Measurements from ENCODE around the gene ZNF423. TPM values are rescaled to one million over a fixed set of nuclear protein-coding genes. Genes with fewer than 3 reads are reported as not detected.
A peak's percentile ranks its signal among the peaks of the same experiment; 100 is the strongest.

ZNF423 gene
- total and polyA plus RNA-seq, 2 experiments from 2014 or later = 14.9 to 41.8 TPM

DNA sequence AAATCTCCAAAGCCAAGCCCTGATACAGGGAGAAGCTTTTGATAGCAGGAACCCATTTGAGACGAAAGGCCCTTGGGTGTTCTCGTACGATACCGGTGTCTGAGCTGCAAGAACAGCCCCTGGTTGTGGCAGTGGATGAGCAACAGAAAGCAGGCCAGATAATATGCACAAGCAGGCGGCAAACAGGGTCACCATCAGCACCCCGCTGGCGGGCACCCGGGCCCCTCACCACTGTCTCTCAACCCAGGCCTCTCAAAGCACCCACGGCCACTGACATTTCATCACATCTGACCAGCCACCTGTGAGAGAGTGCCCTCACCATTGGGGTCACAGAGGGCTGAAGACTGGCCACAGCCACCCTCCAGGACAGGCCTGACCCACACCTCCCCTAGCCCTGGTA lies 252.0 kb downstream of the ZNF423 start:
- Histone ChIP-seq H3K4me1 (ENCODE audit: insufficient read depth) (peaks cover 11% of the 10 kb centered on the region), H3K4me2 (no peak overlapping the region), H2AFZ (no peak overlapping the region), H3K4me3 (no peak overlapping the region), H3K27me3 (ENCODE audit: insufficient read depth) (no peaks in the 10 kb centered on the region), H4K20me1 (replicated peaks; ENCODE audit: insufficient read depth) (0 out of 2 replicates have a peak, but pooled peaks cover 3% of the 10 kb centered on the region), H3K9me2 (ENCODE audit: insufficient read depth) (no peaks in the 10 kb centered on the region), H3K36me3 (ENCODE audit: insufficient read depth) (no peaks in the 10 kb centered on the region), H3F3A (replicated peaks; ENCODE audit: low read depth) (no peaks in the 10 kb centered on the region), H3K79me2 (replicated peaks; ENCODE audit: insufficient read depth) (no peaks in the 10 kb centered on the region; the same call in 1 of the 2 replicates), H3K27ac (ENCODE audit: low read depth) (no peak overlapping the region)
- peaks cover 34% of the 10 kb centered on the region for H3K4me1 Mint-ChIP-seq
- DNase-seq (ENCODE audit: low spot score) = no peak
- no peaks in the 10 kb centered on the region for H3K9me3 Mint-ChIP-seq
- no peak overlapping the region for H3K27ac Mint-ChIP-seq
- no peak for ATAC-seq
- peaks cover 11% of the 10 kb centered on the region for H3K27me3 Mint-ChIP-seq (ENCODE audit: insufficient read depth, low read depth, poor library complexity)
- H3K4me3 Mint-ChIP-seq = no peak overlapping the region
- TF ChIP-seq EZH2 (IDR thresholded peaks at IDR 0.05; ENCODE audit: low read depth, unreplicated experiment) (no peak), JUNB (IDR thresholded peaks at IDR 0.05; ENCODE audit: unreplicated experiment) (no peak), NANOG (IDR thresholded peaks at IDR 0.05; ENCODE audit: borderline replicate concordance) (no peak), STAT1 (IDR thresholded peaks at IDR 0.05; ENCODE audit: unreplicated experiment) (no peak)
- TF ChIP-seq, protein P1, sequence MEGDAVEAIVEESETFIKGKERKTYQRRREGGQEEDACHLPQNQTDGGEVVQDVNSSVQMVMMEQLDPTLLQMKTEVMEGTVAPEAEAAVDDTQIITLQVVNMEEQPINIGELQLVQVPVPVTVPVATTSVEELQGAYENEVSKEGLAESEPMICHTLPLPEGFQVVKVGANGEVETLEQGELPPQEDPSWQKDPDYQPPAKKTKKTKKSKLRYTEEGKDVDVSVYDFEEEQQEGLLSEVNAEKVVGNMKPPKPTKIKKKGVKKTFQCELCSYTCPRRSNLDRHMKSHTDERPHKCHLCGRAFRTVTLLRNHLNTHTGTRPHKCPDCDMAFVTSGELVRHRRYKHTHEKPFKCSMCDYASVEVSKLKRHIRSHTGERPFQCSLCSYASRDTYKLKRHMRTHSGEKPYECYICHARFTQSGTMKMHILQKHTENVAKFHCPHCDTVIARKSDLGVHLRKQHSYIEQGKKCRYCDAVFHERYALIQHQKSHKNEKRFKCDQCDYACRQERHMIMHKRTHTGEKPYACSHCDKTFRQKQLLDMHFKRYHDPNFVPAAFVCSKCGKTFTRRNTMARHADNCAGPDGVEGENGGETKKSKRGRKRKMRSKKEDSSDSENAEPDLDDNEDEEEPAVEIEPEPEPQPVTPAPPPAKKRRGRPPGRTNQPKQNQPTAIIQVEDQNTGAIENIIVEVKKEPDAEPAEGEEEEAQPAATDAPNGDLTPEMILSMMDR (conservative IDR thresholded peaks at IDR 0.05; ENCODE audit: low read depth in 2 of 2) = no peak
- no peaks in the 10 kb centered on the region for H3K36me3 Mint-ChIP-seq (ENCODE audit: low read depth)

DNA sequence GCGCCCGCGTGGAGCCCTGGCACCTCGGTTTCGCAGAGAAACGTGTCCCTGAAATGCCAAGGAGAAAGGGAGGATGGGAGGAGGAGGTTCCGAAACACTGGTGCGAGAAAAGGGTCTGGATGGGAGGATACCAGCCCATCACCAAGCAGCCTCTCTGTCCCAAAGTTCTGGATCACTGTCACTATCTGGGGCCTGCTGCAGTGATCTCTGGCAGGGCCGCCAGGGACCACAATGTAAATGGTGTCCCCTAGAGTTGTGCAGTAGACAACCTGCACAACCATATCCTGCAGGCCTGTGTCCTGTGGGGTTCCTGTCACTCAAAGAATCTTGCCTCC lies 253.0 kb downstream of the ZNF423 start:
- Mint-ChIP-seq H3K4me3 (no peak overlapping the region), H3K4me1 (peaks cover 27% of the 10 kb centered on the region), H3K27me3 (ENCODE audit: insufficient read depth, low read depth, poor library complexity) (peaks cover 8% of the 10 kb centered on the region), H3K36me3 (ENCODE audit: low read depth) (no peaks in the 10 kb centered on the region), H3K27ac (no peak overlapping the region), H3K9me3 (no peaks in the 10 kb centered on the region)
- H3K4me1 ChIP-seq (ENCODE audit: insufficient read depth) = peaks cover 1% of the 10 kb centered on the region
- no peaks in the 10 kb centered on the region for H3K9me2 ChIP-seq (ENCODE audit: insufficient read depth)
- no peak overlapping the region for H3K4me3 ChIP-seq
- no peak for DNase-seq (ENCODE audit: low spot score)
- H4K20me1 ChIP-seq (replicated peaks; ENCODE audit: insufficient read depth) = 0 out of 2 replicates have a peak, but pooled peaks cover 3% of the 10 kb centered on the region
- 0 out of 2 replicates have a peak overlapping the region, but pooled peaks have one; percentile 74 for H3K27ac ChIP-seq (ENCODE audit: low read depth)
- no peaks in the 10 kb centered on the region for H3K36me3 ChIP-seq (ENCODE audit: insufficient read depth)
- no peak overlapping the region for H2AFZ ChIP-seq
- no peaks in the 10 kb centered on the region for H3K27me3 ChIP-seq (ENCODE audit: insufficient read depth)
- no peak overlapping the region for H3K4me2 ChIP-seq
- no peak for ATAC-seq
- H3K79me2 ChIP-seq (replicated peaks; ENCODE audit: insufficient read depth) = no peaks in the 10 kb centered on the region; the same call in 1 of the 2 replicates
- H3F3A ChIP-seq (replicated peaks; ENCODE audit: low read depth) = no peaks in the 10 kb centered on the region
- TF ChIP-seq ZNF331 (CRISPR knock-in tag; IDR thresholded peaks at IDR 0.05; ENCODE audit: low read depth) (no peak), EZH2phosphoT487 (IDR thresholded peaks at IDR 0.05; ENCODE audit: unreplicated experiment) (no peak), POLR2AphosphoS5 (IDR thresholded peaks at IDR 0.05; ENCODE audit: low read depth) (no peak), NANOG (IDR thresholded peaks at IDR 0.05; ENCODE audit: borderline replicate concordance) (no peak), CREB1 (CRISPR knock-in tag; IDR thresholded peaks at IDR 0.05; ENCODE audit: low read depth) (no peak), STAT1 (IDR thresholded peaks at IDR 0.05; ENCODE audit: unreplicated experiment) (no peak)
- TF ChIP-seq, protein P2, sequence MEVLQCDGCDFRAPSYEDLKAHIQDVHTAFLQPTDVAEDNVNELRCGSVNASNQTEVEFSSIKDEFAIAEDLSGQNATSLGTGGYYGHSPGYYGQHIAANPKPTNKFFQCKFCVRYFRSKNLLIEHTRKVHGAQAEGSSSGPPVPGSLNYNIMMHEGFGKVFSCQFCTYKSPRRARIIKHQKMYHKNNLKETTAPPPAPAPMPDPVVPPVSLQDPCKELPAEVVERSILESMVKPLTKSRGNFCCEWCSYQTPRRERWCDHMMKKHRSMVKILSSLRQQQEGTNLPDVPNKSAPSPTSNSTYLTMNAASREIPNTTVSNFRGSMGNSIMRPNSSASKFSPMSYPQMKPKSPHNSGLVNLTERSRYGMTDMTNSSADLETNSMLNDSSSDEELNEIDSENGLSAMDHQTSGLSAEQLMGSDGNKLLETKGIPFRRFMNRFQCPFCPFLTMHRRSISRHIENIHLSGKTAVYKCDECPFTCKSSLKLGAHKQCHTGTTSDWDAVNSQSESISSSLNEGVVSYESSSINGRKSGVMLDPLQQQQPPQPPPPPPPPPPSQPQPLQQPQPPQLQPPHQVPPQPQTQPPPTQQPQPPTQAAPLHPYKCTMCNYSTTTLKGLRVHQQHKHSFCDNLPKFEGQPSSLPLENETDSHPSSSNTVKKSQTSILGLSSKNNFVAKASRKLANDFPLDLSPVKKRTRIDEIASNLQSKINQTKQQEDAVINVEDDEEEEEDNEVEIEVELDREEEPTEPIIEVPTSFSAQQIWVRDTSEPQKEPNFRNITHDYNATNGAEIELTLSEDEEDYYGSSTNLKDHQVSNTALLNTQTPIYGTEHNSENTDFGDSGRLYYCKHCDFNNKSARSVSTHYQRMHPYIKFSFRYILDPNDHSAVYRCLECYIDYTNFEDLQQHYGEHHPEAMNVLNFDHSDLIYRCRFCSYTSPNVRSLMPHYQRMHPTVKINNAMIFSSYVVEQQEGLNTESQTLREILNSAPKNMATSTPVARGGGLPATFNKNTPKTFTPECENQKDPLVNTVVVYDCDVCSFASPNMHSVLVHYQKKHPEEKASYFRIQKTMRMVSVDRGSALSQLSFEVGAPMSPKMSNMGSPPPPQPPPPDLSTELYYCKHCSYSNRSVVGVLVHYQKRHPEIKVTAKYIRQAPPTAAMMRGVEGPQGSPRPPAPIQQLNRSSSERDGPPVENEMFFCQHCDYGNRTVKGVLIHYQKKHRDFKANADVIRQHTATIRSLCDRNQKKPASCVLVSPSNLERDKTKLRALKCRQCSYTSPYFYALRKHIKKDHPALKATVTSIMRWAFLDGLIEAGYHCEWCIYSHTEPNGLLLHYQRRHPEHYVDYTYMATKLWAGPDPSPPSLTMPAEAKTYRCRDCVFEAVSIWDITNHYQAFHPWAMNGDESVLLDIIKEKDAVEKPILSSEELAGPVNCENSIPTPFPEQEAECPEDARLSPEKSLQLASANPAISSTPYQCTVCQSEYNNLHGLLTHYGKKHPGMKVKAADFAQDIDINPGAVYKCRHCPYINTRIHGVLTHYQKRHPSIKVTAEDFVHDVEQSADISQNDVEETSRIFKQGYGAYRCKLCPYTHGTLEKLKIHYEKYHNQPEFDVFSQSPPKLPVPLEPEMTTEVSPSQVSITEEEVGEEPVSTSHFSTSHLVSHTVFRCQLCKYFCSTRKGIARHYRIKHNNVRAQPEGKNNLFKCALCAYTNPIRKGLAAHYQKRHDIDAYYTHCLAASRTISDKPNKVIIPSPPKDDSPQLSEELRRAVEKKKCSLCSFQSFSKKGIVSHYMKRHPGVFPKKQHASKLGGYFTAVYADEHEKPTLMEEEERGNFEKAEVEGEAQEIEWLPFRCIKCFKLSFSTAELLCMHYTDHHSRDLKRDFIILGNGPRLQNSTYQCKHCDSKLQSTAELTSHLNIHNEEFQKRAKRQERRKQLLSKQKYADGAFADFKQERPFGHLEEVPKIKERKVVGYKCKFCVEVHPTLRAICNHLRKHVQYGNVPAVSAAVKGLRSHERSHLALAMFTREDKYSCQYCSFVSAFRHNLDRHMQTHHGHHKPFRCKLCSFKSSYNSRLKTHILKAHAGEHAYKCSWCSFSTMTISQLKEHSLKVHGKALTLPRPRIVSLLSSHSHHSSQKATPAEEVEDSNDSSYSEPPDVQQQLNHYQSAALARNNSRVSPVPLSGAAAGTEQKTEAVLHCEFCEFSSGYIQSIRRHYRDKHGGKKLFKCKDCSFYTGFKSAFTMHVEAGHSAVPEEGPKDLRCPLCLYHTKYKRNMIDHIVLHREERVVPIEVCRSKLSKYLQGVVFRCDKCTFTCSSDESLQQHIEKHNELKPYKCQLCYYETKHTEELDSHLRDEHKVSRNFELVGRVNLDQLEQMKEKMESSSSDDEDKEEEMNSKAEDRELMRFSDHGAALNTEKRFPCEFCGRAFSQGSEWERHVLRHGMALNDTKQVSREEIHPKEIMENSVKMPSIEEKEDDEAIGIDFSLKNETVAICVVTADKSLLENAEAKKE (CRISPR knock-in tag; IDR thresholded peaks at IDR 0.05) = no peak
- TF ChIP-seq, protein P1 (conservative IDR thresholded peaks at IDR 0.05; ENCODE audit: low read depth in 2 of 2) = no peak
- TF ChIP-seq, protein P3, sequence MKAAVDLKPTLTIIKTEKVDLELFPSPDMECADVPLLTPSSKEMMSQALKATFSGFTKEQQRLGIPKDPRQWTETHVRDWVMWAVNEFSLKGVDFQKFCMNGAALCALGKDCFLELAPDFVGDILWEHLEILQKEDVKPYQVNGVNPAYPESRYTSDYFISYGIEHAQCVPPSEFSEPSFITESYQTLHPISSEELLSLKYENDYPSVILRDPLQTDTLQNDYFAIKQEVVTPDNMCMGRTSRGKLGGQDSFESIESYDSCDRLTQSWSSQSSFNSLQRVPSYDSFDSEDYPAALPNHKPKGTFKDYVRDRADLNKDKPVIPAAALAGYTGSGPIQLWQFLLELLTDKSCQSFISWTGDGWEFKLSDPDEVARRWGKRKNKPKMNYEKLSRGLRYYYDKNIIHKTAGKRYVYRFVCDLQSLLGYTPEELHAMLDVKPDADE (IDR thresholded peaks at IDR 0.05) = no peak
